Kidney glomerular epithelial cell (primary cell): ENCODE results near the gene ODC1.

Experiments used
- DNase-seq: peaks from one replicate; lab custom pipeline; 2025; lab: John Stamatoyannopoulos, UW

ODC1 gene

GRCh38 chr2:10414591-10414990 lies 33.5 kb downstream of the ODC1 start:
- no peak for DNase-seq

- peak; percentile 81 for DNase-seq
Measured at GRCh38 chr2:10413991-10414451, 34.1 kb downstream of the ODC1 start.

GRCh38 chr2:10413503-10413902 lies 34.6 kb downstream of the ODC1 start:
- DNase-seq, result peak; percentile 91

GRCh38 chr2:10412380-10412779 lies 35.7 kb downstream of the ODC1 start:
- DNase-seq, result no peak

- no peak for DNase-seq
Measured at GRCh38 chr2:10411557-10411956, 36.6 kb downstream of the ODC1 start.

GRCh38 chr2:10410823-10411437 lies 37.2 kb downstream of the ODC1 start:
- DNase-seq, result no peak

- DNase-seq, result peak; percentile 28
Measured at GRCh38 chr2:10410001-10410822, 37.9 kb downstream of the ODC1 start.

- DNase-seq, result peak; percentile 81
Measured at GRCh38 chr2:10408649-10409579, 39.2 kb downstream of the ODC1 start.

GRCh38 chr2:10407841-10408648 lies 40.1 kb downstream of the ODC1 start:
- peak; percentile 85 for DNase-seq

GRCh38 chr2:10407432-10407831 lies 40.7 kb downstream of the ODC1 start:
- DNase-seq, result no peak

GRCh38 chr2:10406491-10407188 lies 41.5 kb downstream of the ODC1 start:
- no peak for DNase-seq

- no peak for DNase-seq
Measured at GRCh38 chr2:10406016-10406415, 42.1 kb downstream of the ODC1 start.

GRCh38 chr2:10405448-10405847 lies 42.7 kb downstream of the ODC1 start:
- DNase-seq, result peak; percentile 86

- no peak for DNase-seq
Measured at GRCh38 chr2:10404324-10405143, 43.6 kb downstream of the ODC1 start.

GRCh38 chr2:10402653-10403215 lies 45.4 kb downstream of the ODC1 start:
- DNase-seq, result no peak

- no peak for DNase-seq
Measured at GRCh38 chr2:10402062-10402585, 46.0 kb downstream of the ODC1 start.

- no peak for DNase-seq
Measured at GRCh38 chr2:10400978-10401951, 46.9 kb downstream of the ODC1 start.

GRCh38 chr2:10400568-10400977 lies 47.6 kb downstream of the ODC1 start:
- no peak for DNase-seq
